Glomerular endothelial cell (primary cell): ENCODE data around the gene PERCC1. TPM values are rescaled to one million over a fixed set of nuclear protein-coding genes. Genes with fewer than 3 reads are reported as not detected.
"Not testable (repeated sequence)": the region's sequence is repeated elsewhere in the genome, so short reads cannot be mapped to it uniquely, and the experiment has no call there.

Source experiments
- DNase-seq: peaks from one replicate; pipeline ENCODE4 v3.0.0-alpha.2; 2011; ENCODE audit warnings: low read depth, low spot score; ENCODE audit errors: extremely low read depth
- total RNA-seq: library from RNA; depleted of rRNA; stranded (reverse); fragments of >200 nt; gene quantifications from 2 replicates; pipeline ENCODE4 v1.2.3, GENCODE V29; 2015

PERCC1 gene
- total RNA-seq, 1 donor from 2014 or later = not detected

DNA sequence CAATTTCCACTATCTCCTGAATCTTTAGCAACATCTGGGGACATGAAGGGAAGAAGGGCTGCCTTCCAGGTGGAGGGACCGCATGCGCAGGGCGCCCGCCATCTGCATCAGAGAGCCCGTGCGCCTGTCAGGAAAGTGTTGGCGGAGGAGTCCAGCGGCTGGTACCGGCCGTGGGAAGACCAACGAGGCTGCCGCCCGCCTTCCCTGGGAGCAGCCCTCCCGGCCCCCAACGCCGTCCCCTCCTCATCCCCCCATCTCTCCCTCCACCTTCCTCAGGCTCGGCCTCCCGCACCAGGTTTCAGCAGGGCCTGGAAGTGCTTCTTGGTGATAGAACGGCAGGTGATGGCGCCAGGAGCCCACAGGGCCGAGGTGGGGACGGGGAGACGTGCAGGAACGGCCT, 35.2 kb downstream of the PERCC1 start:
- DNase-seq = no peak

DNA sequence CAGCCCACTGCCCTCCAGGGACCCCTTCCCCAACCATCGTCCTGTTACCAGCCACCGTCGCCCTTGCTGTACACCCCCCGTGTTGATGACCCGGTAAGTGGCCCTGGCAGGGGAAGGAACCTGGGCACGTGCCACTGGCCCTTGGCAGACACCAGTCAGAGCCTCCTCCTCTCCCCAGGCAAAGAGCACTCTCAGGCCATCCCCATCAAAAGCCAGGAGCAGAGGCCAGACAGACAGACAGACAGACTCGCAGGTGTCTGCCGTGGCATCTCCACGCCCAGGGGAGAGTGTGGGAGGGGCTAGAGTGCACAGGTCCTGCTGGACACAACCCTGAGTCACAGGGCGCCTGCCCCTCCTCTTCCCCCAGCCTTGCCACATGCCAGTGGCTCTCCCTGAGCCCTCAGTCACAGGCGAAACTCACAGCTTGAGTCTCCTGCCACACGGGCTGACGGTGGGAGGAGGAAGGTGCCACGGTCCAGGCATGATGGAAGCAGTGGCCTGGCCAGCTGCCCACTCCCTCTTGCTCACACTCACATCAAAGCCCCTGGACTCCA, 36.2 kb downstream of the PERCC1 start:
- no peak for DNase-seq

GRCh38 chr16:1468426-1468810, 37.5 kb downstream of the PERCC1 start:
- DNase-seq = no peak

DNA sequence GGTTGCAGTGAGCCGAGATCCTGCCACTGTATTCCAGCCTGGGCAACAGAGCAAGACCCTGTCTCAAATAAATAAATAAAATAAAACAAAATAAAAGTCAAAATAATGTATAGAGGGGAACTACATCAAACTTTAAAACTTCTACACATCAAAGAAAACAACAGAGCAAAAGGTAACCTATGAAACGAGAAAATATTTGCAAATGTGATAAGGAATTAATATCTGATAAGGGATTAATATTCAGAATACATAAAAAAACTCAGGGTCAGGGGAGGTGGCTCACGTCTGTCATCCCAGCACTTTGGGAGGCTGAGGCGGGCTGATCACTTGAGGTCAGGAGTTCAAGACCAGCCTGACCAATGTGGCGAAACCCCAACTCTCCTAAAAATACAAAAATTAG, 38.3 kb downstream of the PERCC1 start:
- not testable (repeated sequence) for DNase-seq

DNA sequence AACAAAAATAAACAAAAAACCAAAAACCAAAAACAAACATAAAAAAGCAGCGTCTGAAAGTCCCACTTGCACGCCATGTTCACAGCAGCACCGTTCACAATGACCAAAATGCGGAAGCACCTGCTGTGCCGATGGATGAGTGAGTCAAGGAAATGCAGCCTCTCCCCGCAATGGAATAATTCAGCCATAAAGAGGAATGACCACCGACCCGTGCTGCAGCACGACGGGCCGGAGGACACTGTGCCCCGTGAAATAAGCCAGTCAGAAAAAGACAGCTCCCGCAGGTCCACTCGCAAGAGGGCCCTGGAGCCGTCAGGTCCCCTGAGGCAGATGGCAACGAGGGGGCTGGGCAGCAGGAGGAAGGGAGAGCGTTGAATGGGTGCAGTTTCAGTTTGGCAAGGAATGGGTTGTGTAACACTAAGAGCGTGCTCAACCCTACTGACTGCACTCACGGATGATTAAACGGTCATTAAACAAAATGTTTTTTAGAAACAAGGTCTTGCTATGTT, 38.9 kb downstream of the PERCC1 start:
- DNase-seq = no peak

DNA sequence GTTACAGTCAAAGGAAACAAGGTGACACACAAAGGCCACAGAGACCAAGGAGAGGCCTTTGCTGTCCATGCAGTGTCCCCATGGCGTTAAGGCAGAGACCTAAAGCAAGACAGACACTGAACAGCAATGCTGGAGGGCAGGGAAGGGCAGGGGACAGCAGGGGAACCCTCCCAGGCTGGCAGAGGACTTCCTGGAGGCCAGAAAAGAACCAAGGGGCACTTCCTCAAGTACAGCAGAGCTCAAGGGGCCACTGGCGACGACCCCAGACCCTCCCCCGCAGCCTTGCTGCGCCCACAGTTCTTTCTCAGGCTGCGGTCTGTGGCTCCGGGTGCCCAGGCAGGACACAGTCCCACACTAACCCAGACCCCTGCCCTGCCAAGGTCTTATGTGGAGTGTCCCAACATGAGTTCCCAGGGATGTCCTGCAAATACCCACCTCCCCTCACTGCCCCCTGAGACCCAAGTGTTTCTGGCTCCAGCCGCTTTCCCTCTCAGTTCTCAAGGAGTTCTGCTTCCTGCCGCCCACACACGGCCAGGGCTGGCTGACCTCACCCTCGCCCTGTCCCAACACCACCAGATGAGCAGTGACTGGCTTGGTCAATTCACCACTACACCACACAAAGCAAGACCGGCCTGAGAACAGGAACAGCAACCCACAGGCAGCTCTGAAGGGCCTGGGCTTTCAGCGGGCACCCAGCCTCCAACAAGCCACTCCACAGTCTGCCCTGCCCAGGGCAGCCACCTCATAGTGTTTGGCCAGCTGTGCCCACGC, 39.8 kb downstream of the PERCC1 start:
- DNase-seq = no peak

- no peak for DNase-seq
Measured at GRCh38 chr16:1471569-1472194, 40.8 kb downstream of the PERCC1 start.

DNA sequence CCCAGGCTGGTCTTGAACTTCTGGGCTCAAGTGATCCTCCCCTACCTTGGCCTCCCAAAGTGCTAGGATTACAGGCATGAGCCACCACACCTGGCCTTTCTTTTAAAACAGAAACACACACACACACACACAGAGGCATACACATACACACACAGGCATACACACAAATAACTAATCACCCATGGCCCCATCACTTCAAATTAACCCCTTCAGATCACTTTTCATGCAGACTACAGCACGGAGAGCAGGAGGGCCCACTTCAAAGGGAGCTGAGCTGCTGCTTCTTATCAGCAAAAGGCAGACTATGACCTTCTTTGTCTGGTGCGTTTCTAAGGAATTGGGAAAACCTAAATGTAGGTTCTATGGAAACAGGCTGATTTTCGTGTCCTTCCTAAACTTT, 42.1 kb downstream of the PERCC1 start:
- DNase-seq = no peak

DNA sequence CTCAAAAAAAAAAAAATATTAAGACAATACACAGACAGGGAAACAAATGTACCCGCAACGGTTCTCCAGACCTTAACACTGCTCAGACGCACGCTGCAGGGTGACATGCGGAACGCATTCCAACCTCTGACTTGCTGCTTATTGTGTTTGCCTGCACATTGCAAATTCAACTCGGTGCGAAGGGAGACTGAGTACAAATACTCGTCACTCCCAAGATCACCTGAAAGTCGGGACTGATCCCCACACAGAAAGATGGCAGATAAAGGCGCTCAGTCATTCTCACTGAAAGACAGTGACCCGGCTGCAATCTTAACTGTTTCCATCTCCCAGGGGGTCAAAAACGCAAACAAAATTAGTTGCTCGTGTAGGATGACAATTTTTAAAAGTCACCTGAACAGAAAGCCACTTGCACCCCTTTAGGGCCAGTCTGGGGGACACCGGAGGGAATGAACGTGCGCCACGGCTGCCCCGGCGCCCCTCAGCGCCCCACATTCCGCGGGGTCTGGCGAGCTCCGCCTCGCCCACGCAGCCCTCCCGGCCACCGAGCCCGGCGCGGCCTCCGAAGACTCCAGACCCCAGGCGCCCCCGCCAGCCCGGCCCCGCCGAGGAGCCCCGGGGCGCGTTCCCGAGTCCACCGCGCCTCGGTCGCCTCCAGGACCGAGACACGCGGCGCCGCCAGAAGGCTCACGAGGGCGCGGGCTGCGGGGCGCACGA, 43.4 kb downstream of the PERCC1 start:
- no peak for DNase-seq

DNA sequence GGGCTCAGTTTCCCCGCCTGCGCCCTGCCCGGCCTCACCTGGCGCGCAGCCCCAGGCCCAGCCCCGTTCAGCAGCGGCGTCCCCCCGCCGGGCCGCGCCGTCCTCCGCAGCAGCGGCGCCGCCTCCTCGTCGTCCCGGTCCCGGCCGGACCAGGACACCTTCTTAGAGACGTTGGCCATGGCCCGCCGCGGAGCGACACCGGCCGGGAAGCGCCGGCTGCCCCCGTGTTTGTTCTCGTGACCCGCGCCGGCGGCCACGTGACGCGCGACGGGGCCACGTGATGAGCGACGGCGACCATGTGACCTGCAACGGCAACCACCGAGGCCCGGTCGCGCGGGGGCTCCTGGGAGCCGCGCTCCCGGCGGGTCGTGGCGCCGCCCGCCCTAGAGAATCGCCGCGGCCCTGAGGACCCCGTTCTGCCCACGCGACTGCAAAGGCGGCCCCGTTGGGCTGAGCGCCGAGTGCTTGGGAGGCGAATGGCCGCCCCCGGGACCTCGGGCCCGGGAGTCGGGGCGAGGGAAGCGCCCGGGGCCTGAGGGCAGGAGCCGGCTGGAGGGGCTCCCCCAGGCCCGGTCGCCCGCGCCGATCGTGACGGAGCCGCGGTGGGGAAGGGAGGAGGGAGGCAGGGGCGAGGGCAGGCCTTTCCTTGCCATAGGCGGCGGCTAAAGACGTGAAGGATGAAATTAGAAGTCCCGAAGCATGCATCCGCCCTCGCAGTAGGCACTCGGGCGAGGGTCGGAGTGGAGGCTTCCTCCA, 44.1 kb downstream of the PERCC1 start, which contains the start of gene CLCN7:
Gene CLCN7 (minus strand): TSS at position 233 of the 756 bp plus-strand sequence. CDS start 54 bp downstream, at position 179.
- DNase-seq = no peak

- DNase-seq = no peak
Measured at GRCh38 chr16:1475552-1476114, 44.8 kb downstream of the PERCC1 start.

DNA sequence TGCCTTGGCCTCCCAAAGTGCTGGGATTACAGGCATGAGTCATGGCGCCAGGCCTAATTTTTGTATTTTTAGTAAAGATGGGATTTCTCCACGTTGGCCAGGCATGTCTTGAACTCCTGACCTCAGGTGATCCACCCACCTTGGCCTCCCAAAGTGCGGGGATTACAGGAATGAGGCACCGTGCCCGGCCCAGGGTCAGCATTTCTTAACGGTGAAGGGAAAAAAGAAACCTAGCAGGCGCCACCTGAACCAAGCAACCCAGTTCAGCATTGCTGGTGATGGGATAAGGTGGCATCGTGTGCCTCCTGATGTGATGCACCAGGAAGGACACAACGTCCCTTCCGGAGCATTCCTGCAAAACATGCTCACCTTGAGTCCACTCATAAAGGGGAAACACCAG, 46.2 kb downstream of the PERCC1 start:
- DNase-seq = no peak

GRCh38 chr16:1478937-1479336, 48.1 kb downstream of the PERCC1 start:
- DNase-seq = not testable (repeated sequence)

DNA sequence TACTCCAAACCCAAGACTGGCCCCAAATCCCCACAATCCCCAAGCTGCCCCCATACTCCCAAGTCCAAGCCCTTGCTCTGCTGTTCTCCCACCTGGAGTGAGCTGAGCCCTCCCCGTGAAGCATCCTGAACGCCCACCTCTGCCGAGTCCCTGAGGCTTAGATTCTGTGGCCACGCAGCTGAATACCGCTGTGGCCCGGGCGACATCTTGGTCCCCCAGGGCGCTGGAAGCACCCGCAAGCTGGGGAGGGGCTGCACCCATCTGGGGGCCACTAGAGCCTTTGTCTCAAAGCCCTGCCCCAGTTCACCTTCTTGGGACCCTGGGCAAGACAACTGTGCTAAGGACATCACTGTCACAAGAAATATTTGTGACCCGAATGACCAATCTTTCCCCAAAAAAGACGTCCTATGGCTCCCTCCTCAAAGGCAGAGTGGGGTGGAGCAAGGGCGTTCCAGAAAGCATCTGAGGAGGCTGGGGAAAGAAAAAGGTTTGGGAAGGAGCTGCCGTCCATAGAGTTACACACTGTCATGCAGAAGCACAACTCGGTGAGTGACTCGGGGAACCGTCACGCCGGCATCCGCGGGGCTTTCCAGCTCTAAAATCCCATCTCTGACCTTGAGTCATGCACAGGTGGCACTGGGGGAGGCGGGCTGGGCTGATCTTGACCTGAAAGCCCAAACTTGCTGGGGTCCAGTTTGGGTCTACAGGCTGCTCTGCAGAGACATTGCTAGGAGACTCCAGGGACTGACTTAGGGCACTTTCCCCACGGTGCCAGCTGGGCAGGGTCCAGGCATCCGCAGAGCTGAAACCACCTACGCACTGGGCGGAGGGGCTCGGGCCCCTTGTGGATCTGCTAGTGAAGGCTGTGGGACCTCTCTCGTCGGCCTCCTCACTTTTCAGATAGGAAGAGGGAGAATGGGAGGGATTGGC, 51.3 kb downstream of the PERCC1 start:
- DNase-seq = no peak

Other genes starting within 250 kb of the PERCC1 start
- not detected in 2 replicates for gene TPSG1, start 205.8 kb upstream of the PERCC1 start, total RNA-seq
- gene TPSB2, start 200.9 kb upstream of the PERCC1 start, total RNA-seq = not detected in 2 replicates
- not detected in 2 replicates for gene TPSAB1, start 190.4 kb upstream of the PERCC1 start, total RNA-seq
- gene TPSD1, start 175.0 kb upstream of the PERCC1 start, total RNA-seq = not detected in 2 replicates
- 94.8 and 116 TPM in 2 replicates for gene UBE2I, start 121.4 kb upstream of the PERCC1 start, total RNA-seq
- gene BAIAP3, start 97.4 kb upstream of the PERCC1 start, total RNA-seq = 1.1 TPM in 2 replicates
- gene TSR3, start 79.2 kb upstream of the PERCC1 start, total RNA-seq = 102 and 119 TPM in 2 replicates
- gene GNPTG, start 79.1 kb upstream of the PERCC1 start, total RNA-seq = 72.5 and 96.8 TPM in 2 replicates
- gene UNKL, start 16.4 kb upstream of the PERCC1 start, total RNA-seq = 16.7 and 27.3 TPM in 2 replicates
- gene UQCC4, start 10.3 kb upstream of the PERCC1 start, total RNA-seq = 9.4 and 18.7 TPM in 2 replicates
- gene CCDC154, start 13.5 kb downstream of the PERCC1 start, total RNA-seq = 0.58 TPM in 1 of 2 replicates, not detected in the other
- 75.9 and 100 TPM in 2 replicates for gene CLCN7, start 44.0 kb downstream of the PERCC1 start, total RNA-seq
- gene PTX4, start 57.9 kb downstream of the PERCC1 start, total RNA-seq = 0.18 TPM in 1 of 2 replicates, not detected in the other
- gene TELO2, start 62.3 kb downstream of the PERCC1 start, total RNA-seq = 17.3 and 26.4 TPM in 2 replicates
- 20.4 and 34.2 TPM in 2 replicates for gene TMEM204, start 102.6 kb downstream of the PERCC1 start, total RNA-seq
- 15.8 and 17.7 TPM in 2 replicates for gene IFT140, start 181.0 kb downstream of the PERCC1 start, total RNA-seq
- gene CRAMP1, start 181.3 kb downstream of the PERCC1 start, total RNA-seq = 11.8 and 18.4 TPM in 2 replicates
- gene JPT2, start 247.2 kb downstream of the PERCC1 start, total RNA-seq = 76.3 and 125 TPM in 2 replicates